Stimulated activated naive CD8-positive, alpha-beta T cell treated with anti-CD3 and anti-CD28 coated beads, Interleukin-15, Interleukin-2, amounts not matched to agents 100 U/mL and 50 U/mL, for 24 hours (primary cell): ENCODE measurements around the gene ST6GALNAC6.
A peak's percentile ranks its signal among the peaks of the same experiment; 100 is the strongest.

Experiments
- ATAC-seq: fragments of 150-1000 bp; cut with Tn5 transposase; one replicate; pipeline ENCODE4 v1.10.0; 2021
- DNase-seq: peaks from one replicate; pipeline ENCODE4 v3.0.0; 2021

Gene ST6GALNAC6

DNA sequence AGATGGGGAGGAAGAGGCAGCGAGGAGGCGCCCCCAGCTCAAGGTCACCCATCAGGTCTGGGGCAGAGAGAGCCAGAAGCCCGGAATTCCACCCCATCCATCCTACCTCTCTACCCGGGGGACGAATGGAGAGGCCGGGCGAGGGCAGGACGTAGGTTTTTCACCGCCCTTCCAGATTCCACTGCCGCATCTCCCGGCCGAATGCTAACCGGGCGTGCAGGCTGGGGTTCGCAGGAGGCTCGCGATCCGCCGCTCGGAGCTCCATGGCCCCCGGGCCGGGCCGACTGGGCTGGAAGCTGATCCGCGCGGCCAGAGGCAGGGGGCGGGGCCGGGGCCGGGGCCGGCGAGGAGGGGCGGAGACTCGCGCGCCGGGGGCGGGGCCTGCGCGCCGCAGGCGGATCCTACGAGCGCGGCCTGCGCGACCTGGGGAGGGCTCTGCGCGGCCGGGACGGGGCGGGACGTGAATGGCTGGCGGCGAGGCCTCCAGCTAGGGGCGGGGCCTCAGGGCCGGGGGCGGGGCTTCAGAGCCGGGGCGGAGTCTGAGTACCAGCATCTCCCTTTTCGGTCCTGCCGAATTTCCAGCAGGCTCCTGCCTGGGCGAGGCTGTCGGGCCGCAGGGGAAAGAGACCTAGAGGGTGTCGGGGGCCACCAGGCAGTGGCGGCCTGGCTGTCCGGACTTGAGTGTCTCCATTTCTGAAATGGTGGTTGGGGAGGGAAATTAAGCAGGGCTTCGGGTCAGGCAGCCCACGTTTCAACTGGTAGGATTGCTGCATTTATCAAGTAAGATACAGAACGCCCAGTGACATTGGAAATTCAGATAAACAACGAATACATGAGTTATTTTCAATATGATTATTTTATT lies 17.5 kb upstream of the ST6GALNAC6 start, which contains the start of gene ST6GALNAC4:
Gene ST6GALNAC4, minus strand, starts transcription at position 322 of the 862 bp plus-strand sequence. CDS start 622 bp downstream, outside the sequence.
- peak; percentile 89 for ATAC-seq
- peak; percentile 96 for DNase-seq

GRCh38 chr9:127915801-127916719 lies 16.7 kb upstream of the ST6GALNAC6 start:
- ATAC-seq (peak; percentile 4), DNase-seq (peak; percentile 68)

GRCh38 chr9:127915325-127915752 lies 15.9 kb upstream of the ST6GALNAC6 start:
- DNase-seq: no peak
- ATAC-seq: no peak

DNA sequence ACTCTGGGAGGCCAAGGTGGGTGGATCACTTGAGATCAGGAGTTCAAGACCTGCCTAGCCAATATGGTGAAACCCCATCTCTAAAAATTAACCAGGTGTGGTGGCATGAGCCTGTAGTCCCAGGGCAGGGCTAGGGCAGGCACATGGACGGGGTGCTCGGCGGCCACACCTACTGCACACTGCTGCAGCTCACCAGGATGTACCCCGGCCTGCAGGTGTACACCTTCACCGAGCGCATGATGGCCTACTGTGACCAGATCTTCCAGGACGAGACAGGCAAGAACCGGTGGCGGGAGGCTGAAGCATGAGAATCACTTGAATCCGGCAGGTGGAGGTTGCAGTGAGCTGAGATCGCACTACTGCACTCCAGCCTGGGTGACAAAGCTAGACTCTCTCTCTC lies 14.3 kb upstream of the ST6GALNAC6 start:
- DNase-seq: no peak
- no peak for ATAC-seq

- DNase-seq: no peak
- ATAC-seq: no peak
These were observed 13.5 kb upstream of the ST6GALNAC6 start for GRCh38 chr9:127912882-127913281.

DNA sequence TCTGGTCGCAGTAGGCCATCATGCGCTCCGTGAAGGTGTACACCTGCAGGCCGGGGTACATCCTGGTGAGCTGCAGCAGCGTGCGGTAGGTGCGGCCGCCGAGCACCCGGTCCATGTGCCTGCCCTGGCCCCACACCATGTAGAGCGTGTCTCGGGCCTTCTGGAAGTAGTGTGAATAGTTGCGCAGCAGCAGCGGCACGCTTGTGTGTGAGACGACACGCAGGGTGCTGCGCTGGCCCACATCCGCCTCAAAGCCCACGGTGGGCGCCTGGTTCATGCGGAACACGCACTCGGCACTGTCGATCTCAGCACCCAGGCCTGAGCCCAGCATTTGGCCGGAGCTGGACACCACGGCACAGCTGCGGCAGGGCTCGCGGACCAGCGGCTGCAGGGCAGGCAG lies 12.9 kb upstream of the ST6GALNAC6 start:
- no peak for ATAC-seq
- no peak for DNase-seq

DNA sequence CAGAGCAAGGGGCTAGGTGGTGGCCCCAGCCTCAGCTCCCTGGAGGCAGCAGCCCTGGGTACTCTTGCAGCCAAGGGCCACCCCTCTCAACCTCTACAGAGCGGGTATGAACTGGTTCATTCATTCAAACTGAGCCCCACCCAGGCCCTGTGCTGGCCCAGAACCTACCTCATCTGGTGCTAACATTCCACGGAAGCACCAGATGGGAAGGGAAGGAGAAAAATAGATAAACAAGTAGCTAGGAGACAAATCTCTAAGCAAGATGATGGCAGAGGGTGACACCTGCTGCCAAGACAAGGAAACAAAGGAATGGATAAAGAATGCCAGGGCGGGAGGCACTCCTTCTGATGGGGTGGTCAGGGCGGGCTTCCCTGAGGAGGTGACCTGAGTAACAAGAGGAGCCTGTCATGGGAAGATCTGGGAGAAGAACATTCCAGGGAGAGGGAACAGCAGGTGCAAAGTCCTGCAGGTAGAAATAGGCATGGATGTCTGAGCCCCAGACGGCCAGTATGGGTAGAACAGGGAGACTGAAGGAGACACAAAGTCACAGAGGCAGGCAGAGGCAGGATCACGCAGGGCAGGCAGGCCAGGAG lies 11.3 kb upstream of the ST6GALNAC6 start:
- DNase-seq: no peak

DNA sequence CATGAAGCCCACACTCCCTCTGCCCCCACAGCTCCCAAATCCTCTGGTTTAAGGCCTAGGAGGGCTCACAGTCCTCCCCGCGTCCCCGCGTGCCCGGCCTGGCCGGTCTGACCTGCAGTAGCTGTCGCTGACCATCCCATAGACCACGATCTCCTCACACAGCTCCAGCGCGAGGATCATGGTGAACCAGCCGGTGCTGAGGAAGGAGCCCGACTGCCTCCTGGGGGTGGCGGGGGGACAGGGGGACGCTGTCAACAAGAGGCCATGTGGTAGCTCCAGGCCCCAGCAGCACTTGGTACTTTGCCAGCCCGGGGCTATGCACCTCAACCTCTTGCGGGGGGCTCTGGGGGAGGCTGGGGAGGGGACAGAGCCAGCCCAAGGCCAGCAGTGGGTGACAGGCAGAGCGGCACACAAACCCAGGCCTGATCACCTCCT lies 10.5 kb upstream of the ST6GALNAC6 start:
- DNase-seq (no peak), ATAC-seq (no peak)

More for the DNA sequence above, 11.3 kb upstream of the ST6GALNAC6 start:
- no peak for ATAC-seq

DNA sequence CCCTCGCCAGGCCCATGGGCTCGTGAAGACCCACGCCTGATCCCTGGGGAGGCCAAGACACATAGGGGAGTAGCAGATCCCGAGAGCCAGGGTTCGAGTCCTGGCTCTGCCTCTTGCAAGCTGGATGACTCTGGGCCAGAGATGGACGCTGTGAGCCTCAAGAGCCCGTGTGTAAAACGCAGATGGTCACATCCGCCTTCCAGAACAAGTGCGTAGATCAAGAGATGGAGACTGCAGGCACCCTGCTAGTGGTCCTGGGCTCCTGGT lies 9.2 kb upstream of the ST6GALNAC6 start:
- no peak for ATAC-seq
- DNase-seq: no peak

- no peak for ATAC-seq
These were observed 8.7 kb upstream of the ST6GALNAC6 start for GRCh38 chr9:127907867-127908659.

DNA sequence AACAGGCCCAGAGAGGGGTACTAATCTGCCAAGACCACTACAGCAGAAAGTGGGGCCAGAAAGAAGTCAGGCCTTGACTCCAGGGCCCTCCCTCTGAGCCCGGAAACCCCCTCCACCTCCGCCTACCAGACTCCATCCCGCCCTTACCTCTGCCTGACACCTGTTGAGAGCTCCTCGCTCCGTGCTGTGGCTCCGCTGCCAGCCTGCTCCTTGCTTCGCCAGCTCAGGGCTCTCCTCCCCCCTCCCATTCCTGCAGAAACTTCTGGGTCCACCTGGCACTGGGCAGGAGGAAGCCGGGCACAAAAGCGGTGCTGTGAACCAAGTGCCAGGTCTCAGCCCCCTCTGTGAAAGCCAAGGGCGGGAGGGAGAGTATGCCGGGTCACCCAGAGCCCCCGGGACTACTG lies 6.4 kb upstream of the ST6GALNAC6 start:
- DNase-seq: peak; percentile 66
- peak; percentile 38 for ATAC-seq

More at GRCh38 chr9:127907867-127908659, 8.7 kb upstream of the ST6GALNAC6 start:
- no peak for DNase-seq

- ATAC-seq: peak; percentile 65
- peak; percentile 66 for DNase-seq
These were observed 5.8 kb upstream of the ST6GALNAC6 start for GRCh38 chr9:127905004-127905728.

DNA sequence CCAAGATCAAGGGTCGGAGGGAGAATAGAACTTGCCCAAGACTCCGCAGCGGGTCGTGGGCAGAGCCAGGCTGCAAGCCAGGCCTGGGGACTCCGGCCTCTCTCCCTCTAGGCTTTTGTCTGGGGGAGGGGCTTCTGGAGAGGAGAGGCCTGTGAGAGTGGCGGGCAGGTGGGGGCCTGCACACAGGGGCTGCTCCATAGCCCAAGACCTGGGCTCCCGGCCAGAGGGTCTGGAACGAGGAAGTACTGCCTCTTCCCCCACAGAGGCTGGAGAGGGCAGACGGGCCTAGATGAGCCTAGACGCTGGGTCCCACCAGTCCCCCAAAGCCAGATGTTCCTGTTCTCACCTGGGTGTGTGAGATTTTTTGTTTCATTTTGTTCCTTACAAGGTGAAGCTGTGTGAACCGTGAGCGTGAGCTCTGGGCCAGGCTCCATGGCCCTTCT lies 5.2 kb upstream of the ST6GALNAC6 start:
- peak; percentile 31 for DNase-seq
- no peak for ATAC-seq

GRCh38 chr9:127903557-127904475 lies 4.4 kb upstream of the ST6GALNAC6 start:
- ATAC-seq (peak; percentile 60), DNase-seq (peak; percentile 96)

DNA sequence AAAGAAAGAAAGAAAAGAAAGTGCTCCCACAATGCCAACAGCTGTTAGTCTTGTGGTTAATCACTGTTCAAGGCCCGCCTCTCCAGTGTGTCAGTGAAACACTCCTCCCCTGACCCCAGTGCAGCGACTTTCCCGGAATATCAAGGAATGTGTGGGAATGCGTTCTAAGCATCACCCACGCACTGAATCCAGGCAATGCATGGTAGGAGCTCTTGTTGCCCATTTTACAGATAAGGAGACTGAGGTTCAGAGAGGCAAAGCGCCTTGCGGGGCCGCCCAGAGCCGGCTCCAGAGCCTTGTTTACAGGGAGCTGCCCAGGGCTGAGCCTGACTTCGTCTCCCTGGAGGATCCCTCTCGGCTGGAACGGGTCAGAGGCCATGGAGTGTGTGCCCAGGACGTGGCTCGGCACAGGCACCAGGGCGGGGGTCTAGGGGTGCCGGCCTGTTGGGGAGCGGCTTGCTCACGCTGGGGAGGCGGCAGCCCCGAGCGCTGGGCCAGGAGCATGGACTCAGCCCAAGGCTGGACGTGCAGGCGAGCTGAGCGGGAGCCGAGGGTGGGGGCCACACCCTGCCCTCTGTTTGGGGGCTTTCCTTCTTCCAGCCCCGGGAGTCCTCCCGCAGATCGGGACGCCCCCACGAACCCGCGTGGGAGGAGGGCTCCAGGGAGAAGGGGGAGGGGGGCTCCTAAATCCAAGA lies 823 bp downstream of the ST6GALNAC6 start:
- ATAC-seq (peak; percentile 7), DNase-seq (peak; percentile 52)

DNA sequence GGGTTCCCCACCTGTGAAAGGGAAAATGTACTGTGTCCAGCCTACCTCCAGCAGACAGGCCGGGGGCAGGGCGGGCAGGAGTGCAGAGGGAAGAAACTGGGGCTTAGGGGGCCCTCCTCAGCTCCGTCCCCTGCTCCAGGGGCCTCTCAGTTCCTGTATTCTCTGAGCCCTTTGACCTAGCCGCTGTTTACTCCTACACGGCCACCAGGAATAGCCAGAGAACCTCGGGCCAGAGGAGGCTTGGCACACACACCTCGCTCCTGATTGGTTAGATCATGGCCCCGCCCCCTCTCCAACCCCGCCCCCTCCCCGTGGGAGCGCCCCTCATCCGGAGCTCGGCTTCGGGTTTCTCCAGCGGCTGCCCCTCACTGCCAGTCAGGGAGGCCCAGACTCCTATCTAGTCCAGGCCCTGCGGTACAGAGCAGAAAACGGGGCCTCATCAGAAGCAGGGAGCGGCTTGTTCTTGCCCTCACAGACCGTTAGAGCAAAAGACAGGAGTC lies 2.2 kb downstream of the ST6GALNAC6 start:
- DNase-seq: peak; percentile 62
- no peak for ATAC-seq

DNA sequence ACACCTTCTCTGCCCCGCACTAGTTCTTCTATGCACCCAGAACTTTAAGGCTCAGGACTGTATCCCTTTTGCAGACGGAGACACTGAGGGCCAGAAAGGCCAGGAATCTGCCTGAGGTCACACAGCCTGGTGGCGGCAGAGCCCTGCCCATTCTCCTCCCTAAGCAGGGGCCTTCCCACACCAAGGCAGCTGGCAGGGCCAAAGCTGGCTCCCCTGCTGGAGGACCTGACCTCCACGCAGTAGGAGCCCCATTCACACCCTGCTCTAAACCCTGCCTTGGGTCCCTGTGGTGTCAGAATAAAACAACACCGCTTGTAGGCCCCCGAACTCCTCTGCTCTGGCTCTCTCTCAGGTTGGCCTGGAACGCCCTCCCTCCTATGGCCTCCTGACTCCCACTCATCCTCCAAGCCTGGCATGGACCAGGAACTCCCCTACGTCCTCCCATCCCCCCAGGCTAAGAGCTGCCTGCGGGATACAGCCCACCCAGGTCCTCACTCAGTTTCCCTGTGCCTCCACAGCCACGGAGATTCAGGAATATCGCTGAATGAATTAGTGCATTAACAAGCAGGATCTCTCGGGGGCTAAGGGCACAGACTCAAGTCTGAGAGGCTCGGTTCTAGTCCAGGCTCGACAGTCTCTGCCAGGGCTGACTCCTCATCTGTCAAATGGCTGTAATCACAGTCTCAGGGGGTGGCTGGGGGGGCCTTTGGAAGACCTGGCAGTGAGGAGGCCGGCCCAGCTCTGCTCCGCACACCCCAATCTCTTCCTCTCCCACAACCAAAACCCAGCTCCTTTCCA lies 2.8 kb downstream of the ST6GALNAC6 start:
- DNase-seq (no peak), ATAC-seq (no peak)

DNA sequence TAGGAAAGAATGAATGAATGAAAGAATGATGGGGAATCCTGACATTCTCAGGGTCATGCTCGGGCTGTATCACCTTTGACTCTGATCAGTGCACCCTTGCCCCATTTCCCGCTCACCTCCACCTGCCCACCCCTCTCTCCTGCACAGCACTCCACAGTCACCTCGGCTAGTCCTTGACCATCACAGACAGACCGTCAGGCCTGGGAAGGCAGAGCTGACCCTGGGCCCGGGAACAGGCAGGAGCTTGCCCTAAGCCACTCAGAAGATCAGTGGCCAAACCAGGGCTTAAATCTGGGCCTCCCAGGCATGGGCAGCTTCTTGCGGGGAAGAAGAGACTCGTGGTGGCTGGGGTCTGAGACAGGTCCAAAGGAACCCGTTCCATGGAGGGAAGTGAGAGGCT lies 3.6 kb downstream of the ST6GALNAC6 start:
- DNase-seq: no peak
- ATAC-seq: no peak
